AG04449 (cell line): ENCODE measurements around the gene CPHXL.

Source experiments
- CTCF ChIA-PET: fragments of 350-600 bp; formaldehyde crosslinking; extraction: SDS; loops from one replicate; lab custom pipeline; 2021; ENCODE audit warnings: antibody characterized with exemption; lab: Yijun Ruan, JAX
- POLR2A ChIA-PET: fragments of 400-600, 350-600 bp; formaldehyde crosslinking; extraction: SDS; loops from one replicate; lab custom pipeline; 2020; ENCODE audit warnings: antibody characterized with exemption, inconsistent platforms; lab: Yijun Ruan, JAX
- DNase-seq: peaks from one replicate; pipeline ENCODE4 v3.0.0-alpha.2; 2010; ENCODE audit warnings: low read depth, low spot score
- H3K4me3 ChIP-seq: 2 replicates; pipeline ENCODE4 v1.5.1; 2011; ENCODE audit warnings: low read depth, mild to moderate bottlenecking, control low read depth, low read length
- TF ChIP-seq, protein P1 (sequence below): IDR thresholded peaks from one replicate; pipeline ENCODE4 v1.5.1; 2011; ENCODE audit warnings: mild to moderate bottlenecking, moderate library complexity, low read length, control low read depth, inconsistent platforms; ENCODE audit not compliant: insufficient read depth; ENCODE audit errors: missing control alignments

The CPHXL gene

GRCh38 chr16:75667503-75667902 is 58.8 kb downstream of the CPHXL start:
- no peak for DNase-seq
- ChIA-PET POLR2A (no interaction called here), CTCF (no interaction called here)
- TF ChIP-seq, protein P1, sequence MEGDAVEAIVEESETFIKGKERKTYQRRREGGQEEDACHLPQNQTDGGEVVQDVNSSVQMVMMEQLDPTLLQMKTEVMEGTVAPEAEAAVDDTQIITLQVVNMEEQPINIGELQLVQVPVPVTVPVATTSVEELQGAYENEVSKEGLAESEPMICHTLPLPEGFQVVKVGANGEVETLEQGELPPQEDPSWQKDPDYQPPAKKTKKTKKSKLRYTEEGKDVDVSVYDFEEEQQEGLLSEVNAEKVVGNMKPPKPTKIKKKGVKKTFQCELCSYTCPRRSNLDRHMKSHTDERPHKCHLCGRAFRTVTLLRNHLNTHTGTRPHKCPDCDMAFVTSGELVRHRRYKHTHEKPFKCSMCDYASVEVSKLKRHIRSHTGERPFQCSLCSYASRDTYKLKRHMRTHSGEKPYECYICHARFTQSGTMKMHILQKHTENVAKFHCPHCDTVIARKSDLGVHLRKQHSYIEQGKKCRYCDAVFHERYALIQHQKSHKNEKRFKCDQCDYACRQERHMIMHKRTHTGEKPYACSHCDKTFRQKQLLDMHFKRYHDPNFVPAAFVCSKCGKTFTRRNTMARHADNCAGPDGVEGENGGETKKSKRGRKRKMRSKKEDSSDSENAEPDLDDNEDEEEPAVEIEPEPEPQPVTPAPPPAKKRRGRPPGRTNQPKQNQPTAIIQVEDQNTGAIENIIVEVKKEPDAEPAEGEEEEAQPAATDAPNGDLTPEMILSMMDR: no peak
- H3K4me3 ChIP-seq: no peak overlapping the region
